Thoracic aorta (tissue), 2 donors: ENCODE results near the gene PNKD. TPM values are rescaled to one million over a fixed set of nuclear protein-coding genes. Genes with fewer than 3 reads are reported as not detected.

Source experiments
- ATAC-seq: fragments of 150-250 bp; one replicate; pipeline ENCODE4 v1.8.0; 2017; ENCODE audit warnings: low read depth; ENCODE audit not compliant: insufficient number of reproducible peaks, low FRiP score
- DNase-seq: peaks from one replicate; pipeline ENCODE4 v3.0.0-alpha.2; 2020; ENCODE audit warnings: low spot score
- H3K27ac ChIP-seq, 2 donors: fragments of 200-600 bp; sonication (generic); 1 replicate in 1 of 2; 2 replicates in 1 of 2; pipeline ENCODE4 v1.5.1; 2016; ENCODE audit warnings: mild to moderate bottlenecking in 2 of 2, moderate library complexity in 2 of 2
- H3K27me3 ChIP-seq: fragments of 200-600 bp; sonication (generic); replicated peaks from 2 replicates; pipeline ENCODE4 v1.6.0; 2016; ENCODE audit warnings: mild to moderate bottlenecking; ENCODE audit not compliant: insufficient read depth
- H3K36me3 ChIP-seq: fragments of 200-600 bp; sonication (generic); one replicate; pipeline ENCODE4 v1.5.1; 2016
- H3K4me1 ChIP-seq, 2 donors: fragments of 200-600 bp; sonication (generic); 1 replicate in 1 of 2; 2 replicates in 1 of 2; pipeline versions ENCODE4 v1.5.1 to v1.6.0; 2016; ENCODE audit warnings: low read depth in 2 of 2, mild to moderate bottlenecking in 1 of 2; ENCODE audit not compliant: control insufficient read depth in 1 of 2
- H3K4me3 ChIP-seq: fragments of 200-600 bp; sonication (generic); 2 replicates; pipeline ENCODE4 v1.5.1; 2016; ENCODE audit warnings: mild to moderate bottlenecking
- H3K9me3 ChIP-seq: fragments of 200-600 bp; sonication (generic); 2 replicates; pipeline ENCODE4 v1.5.1; 2016
- total RNA-seq, 2 donors: library from RNA; depleted of rRNA; stranded (reverse); fragments of >200 nt; gene quantifications; one replicate each; pipeline versions ENCODE4 v1.1.0 to v1.2.3, GENCODE V29; 2016
- TF ChIP-seq, protein P1 (sequence below): fragments of 200-600 bp; sonication (generic); IDR thresholded peaks from one replicate; pipeline ENCODE4 v1.5.1; 2019; ENCODE audit warnings: antibody characterized with exemption

The PNKD gene
- total RNA-seq, 2 donors from 2014 or later = 19.4 to 38.4 TPM

DNA sequence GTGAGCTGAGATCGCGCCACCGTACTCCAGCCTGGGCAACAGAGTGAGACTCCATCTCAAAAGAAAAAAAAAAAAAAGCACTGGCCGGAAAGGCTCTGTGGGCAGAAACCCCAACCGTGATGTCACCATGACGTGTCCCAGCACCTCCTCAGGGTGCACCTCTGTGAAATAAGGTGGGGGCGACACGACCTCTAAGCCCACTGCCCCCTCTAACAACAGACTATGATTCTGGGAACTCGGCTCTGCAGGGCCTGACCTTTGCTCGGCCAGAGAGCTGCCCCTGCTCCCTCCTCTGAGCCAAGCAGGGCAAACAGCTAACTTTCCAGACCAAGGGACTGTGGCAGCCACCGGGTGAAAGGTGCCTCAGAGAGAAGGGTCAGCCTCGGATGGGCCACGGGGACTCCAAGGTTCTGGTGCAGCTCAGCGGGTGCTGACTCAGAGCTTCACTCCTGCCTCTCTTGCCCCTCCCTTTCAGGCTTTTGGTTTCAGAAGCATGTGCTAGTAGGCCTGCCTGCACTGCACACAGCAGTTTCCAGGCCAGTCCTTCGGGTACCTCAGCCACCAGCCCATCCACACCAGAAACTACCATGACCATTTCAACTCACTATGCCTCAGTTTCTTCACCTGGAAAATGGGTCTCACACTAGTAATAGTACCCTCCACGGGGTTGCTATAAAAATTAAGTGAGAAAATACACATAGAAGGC, 13.9 kb downstream of the PNKD start:
- Histone ChIP-seq H3K4me1 (peaks cover 68 to 91% of the 10 kb centered on the region in 2 donors), H3K9me3 (no peaks in the 10 kb centered on the region), H3K4me3 (peak overlapping the region; percentile 67), H3K36me3 (peaks cover 26% of the 10 kb centered on the region), H3K27ac (peak overlapping the region; percentile 98 to 99), H3K27me3 (no peaks in the 10 kb centered on the region)
- no peak for DNase-seq
- ATAC-seq = no peak
- TF ChIP-seq, protein P1, sequence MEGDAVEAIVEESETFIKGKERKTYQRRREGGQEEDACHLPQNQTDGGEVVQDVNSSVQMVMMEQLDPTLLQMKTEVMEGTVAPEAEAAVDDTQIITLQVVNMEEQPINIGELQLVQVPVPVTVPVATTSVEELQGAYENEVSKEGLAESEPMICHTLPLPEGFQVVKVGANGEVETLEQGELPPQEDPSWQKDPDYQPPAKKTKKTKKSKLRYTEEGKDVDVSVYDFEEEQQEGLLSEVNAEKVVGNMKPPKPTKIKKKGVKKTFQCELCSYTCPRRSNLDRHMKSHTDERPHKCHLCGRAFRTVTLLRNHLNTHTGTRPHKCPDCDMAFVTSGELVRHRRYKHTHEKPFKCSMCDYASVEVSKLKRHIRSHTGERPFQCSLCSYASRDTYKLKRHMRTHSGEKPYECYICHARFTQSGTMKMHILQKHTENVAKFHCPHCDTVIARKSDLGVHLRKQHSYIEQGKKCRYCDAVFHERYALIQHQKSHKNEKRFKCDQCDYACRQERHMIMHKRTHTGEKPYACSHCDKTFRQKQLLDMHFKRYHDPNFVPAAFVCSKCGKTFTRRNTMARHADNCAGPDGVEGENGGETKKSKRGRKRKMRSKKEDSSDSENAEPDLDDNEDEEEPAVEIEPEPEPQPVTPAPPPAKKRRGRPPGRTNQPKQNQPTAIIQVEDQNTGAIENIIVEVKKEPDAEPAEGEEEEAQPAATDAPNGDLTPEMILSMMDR = no peak

DNA sequence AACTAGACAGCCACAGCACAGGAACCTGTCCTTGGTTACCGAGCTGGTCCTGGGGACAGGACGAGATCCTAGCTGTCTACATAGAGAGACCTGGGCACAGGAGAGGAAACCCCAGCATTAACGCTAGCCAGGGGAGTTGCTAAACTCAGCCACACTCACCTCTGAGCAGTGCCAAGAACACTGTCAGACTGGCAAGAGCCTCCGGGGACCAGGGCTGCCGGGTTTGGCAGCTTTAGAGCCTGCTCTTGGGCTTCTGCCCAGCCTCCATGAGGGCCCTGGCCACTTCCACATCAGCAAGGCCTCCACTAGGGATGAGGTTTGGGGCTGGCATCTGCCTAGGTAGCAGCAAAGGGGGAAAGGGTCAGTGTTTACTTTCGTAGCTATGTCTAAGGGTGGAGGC, 15.3 kb downstream of the PNKD start:
- ATAC-seq = peak; percentile 18
- Histone ChIP-seq H3K27ac (peak overlapping the region; percentile 98 to 99), H3K4me3 (peak overlapping the region; percentile 63), H3K9me3 (no peaks in the 10 kb centered on the region), H3K27me3 (no peaks in the 10 kb centered on the region), H3K36me3 (peaks cover 12% of the 10 kb centered on the region), H3K4me1 (peaks cover 79 to 94% of the 10 kb centered on the region in 2 donors)
- TF ChIP-seq, protein P1 = no peak
- DNase-seq = peak; percentile 69

DNA sequence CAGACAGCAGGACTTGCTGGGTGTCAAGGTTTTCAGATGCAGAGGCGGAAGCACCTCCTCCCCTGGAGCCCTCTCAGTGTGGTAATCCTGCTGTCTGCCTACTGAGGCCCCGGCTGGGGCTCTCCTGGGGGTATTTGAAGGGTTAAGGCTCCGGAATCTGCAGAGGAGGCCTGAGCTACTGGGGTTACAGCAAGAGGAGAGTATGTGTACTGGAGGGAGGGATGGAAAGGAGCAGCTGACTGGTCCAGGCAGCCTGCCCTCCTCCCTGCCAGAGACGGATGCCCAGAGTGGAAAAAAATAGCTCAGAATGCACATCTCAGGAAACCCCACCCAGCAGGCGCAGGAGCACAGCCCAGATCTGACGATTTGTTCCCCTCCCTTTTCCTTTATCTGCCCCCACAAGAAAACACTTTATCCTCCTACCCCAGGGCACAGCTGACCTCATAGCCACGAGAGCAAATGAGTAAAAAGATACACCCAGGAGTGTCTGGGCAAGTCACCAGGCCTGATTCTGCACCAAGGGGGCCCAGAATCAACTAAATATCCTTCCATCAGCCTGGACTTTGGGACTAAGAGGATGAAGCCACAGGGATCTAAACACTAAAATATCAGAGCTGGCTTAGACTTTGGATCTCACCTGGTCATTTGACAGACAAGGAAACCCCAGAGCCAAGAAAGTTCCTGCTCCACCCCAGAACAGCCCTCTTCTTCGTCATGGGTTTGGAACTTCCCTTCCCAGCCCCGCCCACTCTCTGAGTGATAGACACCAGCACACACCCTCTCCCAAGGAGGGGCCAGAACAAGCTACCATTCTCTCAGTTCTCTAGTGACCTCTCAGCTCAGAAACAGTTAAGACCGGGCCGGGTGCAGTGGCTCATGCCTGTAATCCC, 16.5 kb downstream of the PNKD start:
- Histone ChIP-seq H3K27ac (peak overlapping the region; percentile 98 to 99), H3K4me1 (peaks cover 71 to 90% of the 10 kb centered on the region in 2 donors), H3K9me3 (no peaks in the 10 kb centered on the region), H3K27me3 (no peaks in the 10 kb centered on the region), H3K4me3 (peak overlapping the region; percentile 63), H3K36me3 (peaks cover under 1% of the 10 kb centered on the region)
- TF ChIP-seq, protein P1 = no peak
- DNase-seq (peak; percentile 93), ATAC-seq (peak; percentile 77)

DNA sequence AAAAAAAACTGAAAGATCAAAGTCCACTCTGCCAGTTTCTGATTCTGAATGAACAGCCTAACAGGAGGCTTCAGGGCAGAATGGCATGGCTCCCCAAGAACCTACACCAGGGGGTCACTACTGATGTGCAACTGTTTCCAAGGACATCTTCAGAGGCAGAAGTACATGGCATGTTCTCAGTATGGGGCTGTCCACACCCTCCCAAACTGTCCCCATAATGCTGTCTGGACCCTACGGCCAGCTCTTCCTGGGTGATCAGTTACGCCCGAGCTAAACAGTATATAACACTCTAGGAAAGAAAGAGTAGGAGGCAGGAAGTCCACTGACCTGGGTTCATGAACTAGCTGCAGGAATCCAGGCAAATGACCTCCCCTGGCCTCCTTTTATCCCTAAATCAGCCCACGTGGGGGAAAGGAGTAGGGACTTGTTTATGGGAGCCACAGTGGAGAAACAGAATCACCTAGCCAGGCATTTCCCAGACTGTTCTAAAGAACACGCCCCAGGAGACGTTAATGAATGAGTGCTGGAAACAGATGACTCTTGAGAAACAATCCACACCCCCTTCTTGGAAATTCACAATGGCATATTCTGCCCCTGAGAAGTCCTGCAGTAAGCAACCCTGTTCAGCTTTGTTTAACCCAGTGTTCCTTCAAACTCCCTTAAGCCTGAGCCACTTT, 19.5 kb downstream of the PNKD start:
- DNase-seq = no peak
- no peak for ATAC-seq
- TF ChIP-seq, protein P1 = no peak
- H3K9me3 ChIP-seq = no peaks in the 10 kb centered on the region
- H3K4me3 ChIP-seq = peak overlapping the region; percentile 94
- H3K4me1 ChIP-seq = peaks cover 57 to 83% of the 10 kb centered on the region in 2 donors
- H3K27ac ChIP-seq = peak overlapping the region; percentile 96 to 99
- no peaks in the 10 kb centered on the region for H3K27me3 ChIP-seq
- H3K36me3 ChIP-seq = no peaks in the 10 kb centered on the region
